K562 (cell line): ENCODE results near the gene NR3C1. TPM values are rescaled to one million over a fixed set of nuclear protein-coding genes. Genes with fewer than 3 reads are reported as not detected.

Experiments
- ATAC-seq: fragments of 200-7000 bp; cut with Tn5 transposase; 3 replicates; pipeline ENCODE4 v1.9.1; 2020; ENCODE audit warnings: moderate library complexity
- BruUV-seq: library from RNA; stranded (reverse); fragments of 400-500 nt; replicated peaks from 2 replicates; lab custom pipeline; 2021; lab: Mats Ljungman, UMichigan
- CTCF ChIA-PET: fragments of 300-600 bp; formaldehyde crosslinking; extraction: SDS; loops from one replicate; lab custom pipeline; 2021; ENCODE audit warnings: low intra/inter-chr PET ratio; lab: Yijun Ruan, JAX
- POLR2A ChIA-PET: fragments of 300-600, 350-650 bp; sonication (Branson Sonifier 250); formaldehyde crosslinking; extraction: SDS; loops from one replicate; lab custom pipeline; 2021; ENCODE audit warnings: antibody characterized with exemption, inconsistent platforms; lab: Yijun Ruan, JAX
- DNase-seq, 4 experiments: peaks; one replicate each; pipeline versions ENCODE4 v3.0.0 to v3.0.0-alpha.2; 2011 to 2018; ENCODE audit warnings: low spot score in 3 of 4, mixed read lengths in 3 of 4; ENCODE audit errors: extremely low read depth in 1 of 4
- FAIRE-seq: peaks from 2 replicates; lab custom pipeline; 2011; peaks lifted over from hg19 to GRCh38; lab: Jason Lieb, UNC
- H2AFZ ChIP-seq: 2 replicates; pipeline ENCODE4 v1.6.0; 2011; ENCODE audit warnings: low read depth, low read length, control low read depth, inconsistent platforms
- H3K27ac ChIP-seq: fragments of 200-600 bp; 3 replicates; pipeline ENCODE4 v1.8.0; 2011; ENCODE audit warnings: low read depth, mild to moderate bottlenecking, control low read depth, inconsistent platforms, low read length, moderate library complexity, mixed read lengths; ENCODE audit errors: extremely low read depth
- H3K27me3 ChIP-seq, 2 experiments: fragments of 300-600 bp in 1 of 2; 2 replicates in 1 of 2; 3 replicates in 1 of 2; pipeline versions ENCODE4 v1.6.0 to v1.8.0; 2011; ENCODE audit warnings: inconsistent platforms in 2 of 2, low read length in 2 of 2, mild to moderate bottlenecking in 1 of 2, mixed read lengths in 1 of 2, moderate library complexity in 1 of 2; ENCODE audit not compliant: control insufficient read depth in 2 of 2, insufficient read depth in 2 of 2
- H3K36me3 ChIP-seq: fragments of 300-600 bp; 3 replicates; pipeline ENCODE4 v1.8.0; 2011; ENCODE audit warnings: mild to moderate bottlenecking, low read length, inconsistent platforms; ENCODE audit not compliant: control insufficient read depth, insufficient read depth
- H3K4me1 ChIP-seq, 2 experiments: fragments of 200-600 bp in 1 of 2; replicated peaks in 1 of 2; 2 replicates in 1 of 2; 3 replicates in 1 of 2; pipeline versions ENCODE4 v1.5.1 to v1.8.0; 2011; ENCODE audit warnings: inconsistent platforms in 2 of 2, low read length in 2 of 2, mild to moderate bottlenecking in 1 of 2, mixed read lengths in 1 of 2, moderate library complexity in 1 of 2; ENCODE audit not compliant: control insufficient read depth in 2 of 2, insufficient read depth in 2 of 2
- H3K4me2 ChIP-seq: 2 replicates; pipeline ENCODE4 v1.6.1; 2011; ENCODE audit warnings: low read length, control low read depth, inconsistent platforms, mixed read lengths; ENCODE audit not compliant: insufficient read depth
- H3K4me3 ChIP-seq: fragments of 200-600 bp; sonication (generic), shearing (Covaris generic); 2 replicates; pipeline ENCODE4 v1.5.1; 2016; ENCODE audit warnings: control low read depth, inconsistent platforms
- H3K79me2 ChIP-seq: fragments of 200-600 bp; 3 replicates; pipeline ENCODE4 v1.8.0; 2011; ENCODE audit warnings: low read length, inconsistent platforms; ENCODE audit not compliant: control insufficient read depth, insufficient read depth
- H3K9ac ChIP-seq, 2 experiments: 2 replicates each; pipeline versions ENCODE4 v1.6.0 to v1.6.1; 2011; ENCODE audit warnings: low read depth in 2 of 2, low read length in 2 of 2, control low read depth in 1 of 2, inconsistent platforms in 1 of 2, mild to moderate bottlenecking in 1 of 2, mixed read lengths in 1 of 2; ENCODE audit not compliant: insufficient read depth in 1 of 2
- H3K9me1 ChIP-seq: one replicate; pipeline ENCODE4 v1.6.0; 2011; ENCODE audit warnings: inconsistent platforms, mild to moderate bottlenecking, low read length, moderate library complexity; ENCODE audit not compliant: control insufficient read depth, insufficient read depth
- H3K9me3 ChIP-seq: replicated peaks from 2 replicates; pipeline ENCODE4 v1.5.1; 2011; ENCODE audit warnings: low read depth, low read length, inconsistent platforms; ENCODE audit not compliant: control insufficient read depth, insufficient read depth
- H4K20me1 ChIP-seq: replicated peaks from 2 replicates; pipeline ENCODE4 v1.6.1; 2011; ENCODE audit warnings: low read length, inconsistent platforms, mixed read lengths; ENCODE audit not compliant: control insufficient read depth, insufficient read depth
- BDP1 ChIP-seq: IDR thresholded peaks from 3 replicates; pipeline ENCODE4 v1.6.1; 2011; ENCODE audit not compliant: insufficient read length, insufficient read depth
- BRCA1 ChIP-seq, 2 experiments: fragments of 450-650 bp in 1 of 2; sonication (generic) in 1 of 2; formaldehyde crosslinking in 1 of 2; IDR thresholded peaks; 2 replicates each; pipeline versions ENCODE4 v1.5.0 to v1.6.1; 2017 to 2020; ENCODE audit warnings: mild to moderate bottlenecking in 1 of 2, missing genetic modification reagents in 1 of 2
- CHD4 ChIP-seq: fragments of 200-600 bp; sonication (generic); IDR thresholded peaks from 3 replicates; pipeline ENCODE4 v1.6.1; 2012; ENCODE audit warnings: low read depth, mild to moderate bottlenecking, mixed read lengths, low read length, inconsistent platforms; ENCODE audit not compliant: insufficient read depth, insufficient replicate concordance, poor library complexity, severe bottlenecking
- CTCFL ChIP-seq: IDR thresholded peaks from 2 replicates; pipeline ENCODE4 v1.6.1; 2011; ENCODE audit warnings: borderline replicate concordance, low read depth, mild to moderate bottlenecking, moderate library complexity, low read length; ENCODE audit not compliant: insufficient read depth, poor library complexity, severe bottlenecking
- ELF4 ChIP-seq: fragments of 450-650 bp; formaldehyde crosslinking; IDR thresholded peaks from 2 replicates; pipeline ENCODE4 v1.4.0; 2022; ENCODE audit warnings: missing genetic modification characterization
- FOXJ3 ChIP-seq: sonication (generic); formaldehyde crosslinking; IDR thresholded peaks from 2 replicates; pipeline ENCODE4 v1.4.0; 2020; ENCODE audit warnings: mild to moderate bottlenecking, missing genetic modification reagents
- HBP1 ChIP-seq: fragments of 450-650 bp; formaldehyde crosslinking; IDR thresholded peaks from 2 replicates; pipeline ENCODE4 v1.4.0; 2022; ENCODE audit warnings: missing genetic modification characterization
- HIVEP1 ChIP-seq: fragments of 250-450 bp; sonication (Bioruptor Pico); IDR thresholded peaks from 2 replicates; pipeline ENCODE4 v1.4.0; 2020; ENCODE audit warnings: mild to moderate bottlenecking
- HMG20B ChIP-seq: fragments of 250-450 bp; sonication (Bioruptor Pico); IDR thresholded peaks from 2 replicates; pipeline ENCODE4 v1.5.0; 2021; ENCODE audit warnings: mild to moderate bottlenecking
- KDM1A ChIP-seq, 2 experiments: fragments of 450-650 bp; IDR thresholded peaks; 2 replicates each; pipeline ENCODE4 v1.6.1; 2016; ENCODE audit warnings: mild to moderate bottlenecking in 2 of 2
- KLF13 ChIP-seq: fragments of 450-650 bp; IDR thresholded peaks from 2 replicates; pipeline ENCODE4 v1.6.1; 2016; ENCODE audit warnings: missing genetic modification characterization, low read depth, mild to moderate bottlenecking, missing compliant biosample characterization, moderate library complexity, borderline replicate concordance
- PHF20 ChIP-seq: fragments of 450-650 bp; IDR thresholded peaks from 2 replicates; pipeline ENCODE4 v1.6.1; 2018; ENCODE audit not compliant: partially characterized antibody
- RBBP5 ChIP-seq: fragments of 200-600 bp; sonication (generic); IDR thresholded peaks from 2 replicates; pipeline ENCODE4 v1.6.1; 2012; ENCODE audit warnings: borderline replicate concordance, mild to moderate bottlenecking, low read length, control low read depth, inconsistent platforms; ENCODE audit not compliant: insufficient read depth, poor library complexity, severe bottlenecking
- RUNX1 ChIP-seq: sonication (generic); IDR thresholded peaks from 2 replicates; pipeline ENCODE4 v1.6.1; 2016; ENCODE audit warnings: antibody characterized with exemption, low read depth
- TRIM28 ChIP-seq: fragments of 450-650 bp; IDR thresholded peaks from 2 replicates; pipeline ENCODE4 v1.6.1; 2017
- U2AF1 ChIP-seq: fragments of 200-400 bp; formaldehyde crosslinking; optimal IDR thresholded peaks from 2 replicates; pipeline ENCODE3; 2017; ENCODE audit warnings: mild to moderate bottlenecking, low read depth, low read length, moderate library complexity
- ZNF347 ChIP-seq: fragments of 450-650 bp; formaldehyde crosslinking; IDR thresholded peaks from 2 replicates; pipeline ENCODE4 v1.4.0; 2020; ENCODE audit warnings: low read depth, mild to moderate bottlenecking, moderate library complexity
- ZNF354B ChIP-seq: fragments of 250-450 bp; sonication (Bioruptor Pico); IDR thresholded peaks from 2 replicates; pipeline ENCODE4 v1.4.0; 2020
- ZNF551 ChIP-seq: fragments of 250-450 bp; sonication (Bioruptor Pico); IDR thresholded peaks from 2 replicates; pipeline ENCODE4 v1.5.0; 2021; ENCODE audit warnings: mild to moderate bottlenecking, moderate library complexity
- in situ Hi-C: fragments of 300-500 bp; cut with MboI; formaldehyde crosslinking; loops from 4 replicates; pipeline ENCODE4 v1.15.0; 2018; ENCODE audit warnings: inconsistent platforms, mixed read lengths
- intact Hi-C: fragments of 100-400 bp; cut with micrococcal nuclease; formaldehyde crosslinking; loops from 2 replicates; pipeline ENCODE4 v1.14.2; 2022
- polyA plus RNA-seq, 8 experiments: library from polyadenylated mRNA; depleted of rRNA in 4 of 8; stranded (reverse) in 5 of 8; unstranded in 3 of 8; fragments of >200 nt; fragmentation: Nextera tagmentation in 2 of 8; fragmentation: Illumina TruSeq in 1 of 8; extraction: Ambion mirVana in 2 of 8; extraction: Trizol in 1 of 8; gene quantifications; 2 replicates each; pipeline versions ENCODE4 v1.2.1 to v1.2.3, GENCODE V29; 2011 to 2014; ENCODE audit warnings: inconsistent platforms in 1 of 8, missing spikeins in 1 of 8
- total RNA-seq, 7 experiments: library from RNA; depleted of rRNA in 6 of 7; stranded (reverse); fragments of >200 nt in 6 of 7; fragmentation: Illumina TruSeq in 2 of 7; extraction: Trizol in 2 of 7; gene quantifications; 2 replicates each; pipeline versions ENCODE4 v1.2.1 to v1.2.3, GENCODE V29; 2011 to 2021; ENCODE audit warnings: low replicate concordance in 1 of 7
- TF ChIP-seq, protein P1 (sequence below): fragments of 250-450 bp; sonication (Bioruptor Pico); IDR thresholded peaks from 2 replicates; pipeline ENCODE4 v1.4.0; 2020; ENCODE audit warnings: mild to moderate bottlenecking

The NR3C1 gene
- total and polyA plus RNA-seq, 9 of the 15 experiments (the other 6 are each of a cell fraction or from before 2014, with no cell fraction given) = 8.2 to 36.0 (median 15.0) TPM

DNA sequence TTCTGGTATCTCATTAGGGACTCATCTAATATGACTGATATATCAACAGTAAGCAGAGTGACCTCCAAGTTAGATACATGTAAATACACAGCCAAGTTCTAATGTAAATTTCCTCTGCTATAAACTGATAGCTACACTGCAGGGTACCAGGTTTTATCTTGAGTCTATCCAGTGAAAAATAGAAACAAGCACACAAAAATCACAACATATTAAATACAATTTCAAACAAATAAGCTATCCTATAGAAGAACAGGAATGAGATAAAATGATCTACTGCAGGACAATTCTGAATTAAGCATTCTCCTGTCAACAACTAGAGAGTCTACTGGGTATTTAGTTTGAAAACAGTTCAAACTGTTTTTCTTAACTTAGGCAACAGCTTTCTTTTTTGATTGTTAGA, 42.7 kb downstream of the NR3C1 start:
- Histone ChIP-seq H3K9me3 (no peaks in the 10 kb centered on the region), H3K27me3 (no peaks in the 10 kb centered on the region), H3K36me3 (no peaks in the 10 kb centered on the region), H3K9ac (no peak overlapping the region), H3K79me2 (peaks cover 85% of the 10 kb centered on the region), H2AFZ (no peak overlapping the region), H3K4me1 (peaks cover 0 to 14% of the 10 kb centered on the region in 2 experiments; a peak in 3 of 5 replicates)
- CTCF ChIA-PET = no interaction called here
- no peak for TF ChIP-seq TRIM28
- no peak for TF ChIP-seq KLF13 (tag)
- no peak for TF ChIP-seq CHD4
- TF ChIP-seq ZNF354B (CRISPR knock-in tag) = no peak
- TF ChIP-seq ELF4 (CRISPR knock-in tag) = no peak
- no peak for TF ChIP-seq FOXJ3 (CRISPR knock-in tag)
- no peak for TF ChIP-seq RUNX1
- TF ChIP-seq ZNF347 (CRISPR knock-in tag) = no peak
- TF ChIP-seq KDM1A (IDR thresholded peaks at IDR 0.05) = no peak
- TF ChIP-seq ZNF551 (CRISPR knock-in tag) = no peak
- TF ChIP-seq, protein P1, sequence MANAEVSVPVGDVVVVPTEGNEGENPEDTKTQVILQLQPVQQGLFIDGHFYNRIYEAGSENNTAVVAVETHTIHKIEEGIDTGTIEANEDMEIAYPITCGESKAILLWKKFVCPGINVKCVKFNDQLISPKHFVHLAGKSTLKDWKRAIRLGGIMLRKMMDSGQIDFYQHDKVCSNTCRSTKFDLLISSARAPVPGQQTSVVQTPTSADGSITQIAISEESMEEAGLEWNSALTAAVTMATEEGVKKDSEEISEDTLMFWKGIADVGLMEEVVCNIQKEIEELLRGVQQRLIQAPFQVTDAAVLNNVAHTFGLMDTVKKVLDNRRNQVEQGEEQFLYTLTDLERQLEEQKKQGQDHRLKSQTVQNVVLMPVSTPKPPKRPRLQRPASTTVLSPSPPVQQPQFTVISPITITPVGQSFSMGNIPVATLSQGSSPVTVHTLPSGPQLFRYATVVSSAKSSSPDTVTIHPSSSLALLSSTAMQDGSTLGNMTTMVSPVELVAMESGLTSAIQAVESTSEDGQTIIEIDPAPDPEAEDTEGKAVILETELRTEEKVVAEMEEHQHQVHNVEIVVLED = no peak
- no peak for TF ChIP-seq BDP1
- TF ChIP-seq CTCFL = no peak
- no peak for TF ChIP-seq U2AF1
- no peak for TF ChIP-seq RBBP5
- TF ChIP-seq PHF20 = no peak
- no peak for TF ChIP-seq HBP1
- TF ChIP-seq BRCA1 (IDR thresholded peaks at IDR 0.05) = no peak
- TF ChIP-seq BRCA1 (CRISPR knock-in tag; IDR thresholded peaks at IDR 0.05) = no peak
- TF ChIP-seq HIVEP1 (CRISPR knock-in tag) = no peak
- no peak for TF ChIP-seq HMG20B (CRISPR knock-in tag)
- TF ChIP-seq, all 486 proteins: peak for 0
- POLR2A ChIA-PET = interaction anchor here (0.6 kb wide), 1 partner anchor 11 kb away, joined by 3 read pairs; no protein-coding TSS in a partner anchor
- Histone ChIP-seq H3K27ac (no peak overlapping the region), H3K4me3 (no peak overlapping the region), H3K4me2 (no peak overlapping the region), H4K20me1 (no peaks in the 10 kb centered on the region), H3K9me1 (no peaks in the 10 kb centered on the region)
- in situ Hi-C loops = no loop called here
- intact Hi-C loops = no loop called here
- ATAC-seq (no peak), FAIRE-seq (peak; percentile 15), DNase-seq (no peak)
- BruUV-seq = no TSS peak
